Measurements from ENCODE around the gene TRIM49D1.
"Not testable (repeated sequence)": the region's sequence is repeated elsewhere in the genome, so short reads cannot be mapped to it uniquely, and the experiment has no call there.

DNA sequence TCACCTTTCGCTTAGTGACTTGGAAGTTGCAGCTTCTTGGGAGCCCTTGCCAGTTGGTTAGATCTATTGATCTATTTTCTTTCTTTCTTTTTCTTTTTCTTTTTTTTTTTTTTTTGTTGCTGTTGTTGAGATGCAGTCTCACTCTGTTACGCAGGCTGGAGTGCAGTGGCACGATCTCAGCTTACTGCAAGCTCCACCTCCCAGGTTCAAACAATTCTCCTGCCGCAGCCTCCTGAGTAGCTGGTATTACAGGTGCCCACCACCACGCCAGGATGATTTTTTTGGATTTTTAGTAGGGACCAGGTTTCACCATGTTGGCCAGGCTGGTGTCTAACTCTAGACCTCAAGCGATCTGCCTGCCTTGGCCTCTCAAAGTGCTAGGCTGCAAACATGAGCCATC is 44.5 kb downstream of the TRIM49D1 start:
- not testable (repeated sequence) for TF ChIP-seq ZNF70 (CRISPR knock-in tag; IDR thresholded peaks at IDR 0.05); CREB5 (CRISPR knock-in tag; IDR thresholded peaks at IDR 0.05; ENCODE audit: low read depth); ZFP3 (CRISPR knock-in tag; IDR thresholded peaks at IDR 0.05); ESRRG (CRISPR knock-in tag; IDR thresholded peaks at IDR 0.05)

Measured in SK-N-SH treated with all-trans-retinoic acid at 6 μM for 48 hours (cell line).